NT2/D1 (cell line): ENCODE results near the gene C5AR2.

Experiments
- SUZ12 ChIP-seq: IDR thresholded peaks from 2 replicates; pipeline ENCODE4 v1.6.1; 2011; ENCODE audit not compliant: insufficient read length, insufficient read depth; ENCODE audit errors: extremely low read depth
- ZNF274 ChIP-seq: IDR thresholded peaks from 2 replicates; pipeline ENCODE4 v1.6.1; 2011; ENCODE audit warnings: mild to moderate bottlenecking, low read depth, low read length

DNA sequence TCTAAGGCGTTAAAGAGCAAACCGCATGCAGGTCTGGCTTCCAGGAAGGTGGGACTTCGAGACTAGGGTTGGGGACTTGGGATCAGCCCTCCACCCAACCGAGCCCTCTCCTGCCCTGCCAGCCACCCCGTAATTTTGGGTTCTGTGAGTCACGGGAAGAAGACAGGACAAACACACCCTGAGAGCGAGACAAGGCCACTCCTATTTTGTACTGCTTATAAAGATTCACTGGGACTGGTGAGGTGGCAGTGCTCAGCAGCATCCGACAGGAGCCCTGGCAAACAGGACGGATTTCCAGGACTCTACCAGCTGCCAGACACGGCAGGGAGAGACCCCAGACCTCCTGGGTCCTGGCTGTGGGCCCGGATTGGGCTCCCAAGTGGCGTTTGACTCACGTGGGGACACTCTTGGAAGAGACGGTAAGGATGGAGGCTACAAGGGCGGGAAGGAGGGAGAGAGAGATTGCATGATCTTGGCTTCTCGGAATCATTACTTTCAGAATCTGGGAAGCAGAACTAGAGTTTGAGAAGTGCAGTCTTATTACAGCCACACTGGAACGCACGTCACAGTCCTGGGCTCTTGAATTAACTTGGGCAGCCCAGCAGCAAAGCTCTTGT is at the start of gene C5AR2:
- no peak for TF ChIP-seq SUZ12
- TF ChIP-seq ZNF274 = no peak
